Left ventricle myocardium inferior (tissue), 1 donor: ENCODE data around the gene NEDD9. TPM values are rescaled to one million over a fixed set of nuclear protein-coding genes. Genes with fewer than 3 reads are reported as not detected.
A peak's percentile ranks its signal among the peaks of the same experiment; 100 is the strongest.

Experiments
- DNase-seq: peaks from one replicate; pipeline ENCODE4 v3.0.0-alpha.2; 2020
- H3K27ac ChIP-seq: fragments of 200-600 bp; replicated peaks from 2 replicates; pipeline ENCODE4 v1.8.0; 2021
- H3K27me3 ChIP-seq: fragments of 200-600 bp; 2 replicates; pipeline ENCODE4 v1.8.0; 2021; ENCODE audit warnings: low read depth
- H3K36me3 ChIP-seq: fragments of 200-600 bp; 2 replicates; pipeline ENCODE4 v1.8.0; 2021
- H3K4me1 ChIP-seq: fragments of 200-600 bp; 2 replicates; pipeline ENCODE4 v1.8.0; 2021
- H3K4me3 ChIP-seq: fragments of 200-600 bp; 2 replicates; pipeline ENCODE4 v1.8.0; 2021; ENCODE audit warnings: mild to moderate bottlenecking, moderate library complexity
- H3K9me3 ChIP-seq: fragments of 200-600 bp; replicated peaks from 2 replicates; pipeline ENCODE4 v1.8.0; 2021
- intact Hi-C: fragments of 100-400 bp; cut with micrococcal nuclease; formaldehyde crosslinking; loops from one replicate; pipeline ENCODE4 v1.11.0; 2022
- total RNA-seq: library from RNA; stranded (reverse); fragmentation: NEBNext Ultra II Directional; extraction: Animal tissue kit (Norgen Biotek cat#: 25700); gene quantifications from one replicate; pipeline ENCODE4 v1.2.1, GENCODE V29; 2021
- TF ChIP-seq, protein P1 (sequence below): fragments of 200-600 bp; IDR thresholded peaks from 2 replicates; pipeline ENCODE4 v1.8.0; 2021; ENCODE audit warnings: antibody characterized with exemption, mild to moderate bottlenecking, borderline replicate concordance
- donor health status: DM: no; HTN: yes; CAD: no; lungs with severe emphysema.

NEDD9 gene
- total RNA-seq, 1 donor from 2014 or later = 28.1 TPM

DNA sequence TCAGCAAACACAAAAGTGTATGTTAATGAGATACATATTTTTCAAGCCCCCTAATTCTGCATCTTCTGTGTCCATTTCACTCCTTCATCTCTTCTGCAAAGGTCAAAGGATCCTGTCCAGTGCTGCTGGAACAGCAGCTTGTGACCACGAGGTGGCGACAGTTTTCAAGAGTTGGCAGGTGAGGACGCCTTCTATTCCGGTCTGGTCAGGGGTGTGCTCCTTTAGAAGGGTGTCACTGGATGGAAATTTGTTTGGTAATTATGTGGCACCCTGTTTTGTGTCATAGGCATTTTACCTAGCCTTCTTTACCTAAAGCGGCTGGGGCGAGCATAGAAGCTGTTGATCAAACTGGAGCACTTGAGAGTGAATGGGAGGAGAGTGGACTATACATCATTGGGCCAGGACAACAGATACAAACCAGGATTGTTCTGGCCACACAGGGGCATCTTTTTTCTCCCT lies 88.0 kb downstream of the NEDD9 start:
- H3K36me3 ChIP-seq = no peaks in the 10 kb centered on the region
- DNase-seq = peak; percentile 70
- H3K4me1 ChIP-seq = no peaks in the 10 kb centered on the region
- H3K27me3 ChIP-seq = no peaks in the 10 kb centered on the region
- no peaks in the 10 kb centered on the region for H3K9me3 ChIP-seq
- intact Hi-C loops = loop anchor here (1.0 kb wide), 1 partner anchor 352 kb away; no protein-coding TSS in a partner anchor
- TF ChIP-seq, protein P1, sequence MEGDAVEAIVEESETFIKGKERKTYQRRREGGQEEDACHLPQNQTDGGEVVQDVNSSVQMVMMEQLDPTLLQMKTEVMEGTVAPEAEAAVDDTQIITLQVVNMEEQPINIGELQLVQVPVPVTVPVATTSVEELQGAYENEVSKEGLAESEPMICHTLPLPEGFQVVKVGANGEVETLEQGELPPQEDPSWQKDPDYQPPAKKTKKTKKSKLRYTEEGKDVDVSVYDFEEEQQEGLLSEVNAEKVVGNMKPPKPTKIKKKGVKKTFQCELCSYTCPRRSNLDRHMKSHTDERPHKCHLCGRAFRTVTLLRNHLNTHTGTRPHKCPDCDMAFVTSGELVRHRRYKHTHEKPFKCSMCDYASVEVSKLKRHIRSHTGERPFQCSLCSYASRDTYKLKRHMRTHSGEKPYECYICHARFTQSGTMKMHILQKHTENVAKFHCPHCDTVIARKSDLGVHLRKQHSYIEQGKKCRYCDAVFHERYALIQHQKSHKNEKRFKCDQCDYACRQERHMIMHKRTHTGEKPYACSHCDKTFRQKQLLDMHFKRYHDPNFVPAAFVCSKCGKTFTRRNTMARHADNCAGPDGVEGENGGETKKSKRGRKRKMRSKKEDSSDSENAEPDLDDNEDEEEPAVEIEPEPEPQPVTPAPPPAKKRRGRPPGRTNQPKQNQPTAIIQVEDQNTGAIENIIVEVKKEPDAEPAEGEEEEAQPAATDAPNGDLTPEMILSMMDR = peak; percentile 94
- no peak overlapping the region for H3K27ac ChIP-seq
- H3K4me3 ChIP-seq = no peak overlapping the region

DNA sequence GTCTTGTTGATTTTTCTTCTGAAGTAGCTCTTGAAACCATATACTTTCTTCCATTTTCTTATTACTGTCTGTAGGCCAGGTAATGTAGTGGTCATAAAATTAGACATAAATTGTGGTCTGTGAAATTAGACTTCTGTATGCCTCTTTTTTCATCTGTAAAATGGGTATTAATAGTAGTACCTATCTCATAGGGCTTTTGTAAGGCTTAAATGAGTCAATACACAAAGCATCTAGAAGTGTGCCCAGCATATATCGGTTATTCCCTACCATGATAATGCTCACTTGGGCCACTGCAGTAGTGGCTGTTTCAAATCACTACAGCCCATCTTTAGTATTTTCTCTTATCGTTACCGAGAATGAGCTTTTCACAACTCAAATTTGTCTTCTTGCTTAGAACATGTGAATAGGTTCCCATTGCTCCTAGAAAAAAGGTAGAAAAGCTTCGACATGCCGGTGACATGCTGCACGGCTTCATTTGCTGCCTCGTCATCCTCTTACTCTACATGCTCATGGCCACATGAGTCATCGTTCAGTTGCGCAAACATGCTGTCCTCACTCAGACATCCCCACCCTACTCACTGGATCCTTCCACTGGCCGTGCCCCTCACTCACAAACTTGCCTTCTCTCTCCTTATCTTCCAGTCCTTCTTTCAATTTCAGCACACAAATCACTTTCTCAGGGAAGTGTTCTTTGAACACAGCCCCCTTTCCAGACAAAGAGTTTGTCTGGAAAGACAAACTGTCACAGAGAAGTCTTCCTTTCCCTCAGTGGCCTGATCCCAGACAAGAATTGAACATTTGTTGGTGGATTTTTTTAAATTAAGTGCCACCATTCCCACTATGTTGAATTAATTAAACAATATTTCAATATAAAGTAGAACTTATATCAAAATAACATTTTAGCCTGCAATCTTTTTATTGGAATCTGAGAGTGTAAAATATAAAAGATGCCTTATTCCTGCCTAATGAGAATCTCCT lies 88.8 kb downstream of the NEDD9 start:
- Histone ChIP-seq H3K27me3 (no peaks in the 10 kb centered on the region), H3K9me3 (no peaks in the 10 kb centered on the region), H3K4me3 (no peak overlapping the region), H3K27ac (no peak overlapping the region), H3K4me1 (no peaks in the 10 kb centered on the region), H3K36me3 (no peaks in the 10 kb centered on the region)
- TF ChIP-seq, protein P1 = no peak
- peak; percentile 56 for DNase-seq
- intact Hi-C loops = loop anchor here (1.0 kb wide), 1 partner anchor 353 kb away; no protein-coding TSS in a partner anchor

DNA sequence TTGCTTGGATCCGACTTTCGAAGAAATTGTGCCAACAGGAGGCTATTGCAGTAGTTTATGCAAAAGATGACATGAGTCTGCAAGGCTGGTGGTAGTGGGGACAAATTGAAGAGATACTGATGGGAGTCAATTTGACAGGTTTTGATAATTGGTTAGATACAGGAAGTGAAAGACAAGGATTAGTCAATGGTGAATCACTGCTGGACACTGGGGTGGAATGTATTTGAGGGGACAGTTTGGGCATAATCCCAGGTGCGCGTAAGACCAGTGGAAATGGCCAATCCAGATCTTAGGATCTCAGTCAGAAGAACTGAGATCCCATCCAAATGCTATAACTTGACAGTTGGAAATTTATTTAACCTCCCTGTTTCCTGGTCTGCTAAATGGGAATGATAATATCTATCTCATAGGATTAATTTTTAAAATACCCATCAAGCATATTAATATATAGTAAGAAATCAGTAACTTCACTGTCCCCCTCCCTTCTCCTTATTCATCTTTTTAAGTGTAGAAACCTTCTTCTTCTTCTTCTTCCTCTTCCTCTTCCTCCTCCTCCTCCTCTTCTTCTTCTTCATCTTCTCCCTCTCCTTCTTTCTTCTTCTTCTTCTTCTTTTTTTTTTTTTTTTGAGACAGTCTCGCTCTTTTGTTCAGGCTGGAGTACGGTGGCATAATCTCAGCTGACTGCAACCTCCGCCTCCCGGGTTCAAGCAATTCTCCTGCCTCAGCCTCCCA lies 90.0 kb downstream of the NEDD9 start:
- Histone ChIP-seq H3K4me1 (no peaks in the 10 kb centered on the region), H3K4me3 (no peak overlapping the region), H3K9me3 (no peaks in the 10 kb centered on the region), H3K27ac (no peak overlapping the region), H3K36me3 (no peaks in the 10 kb centered on the region), H3K27me3 (no peaks in the 10 kb centered on the region)
- intact Hi-C loops = no loop called here
- TF ChIP-seq, protein P1 = no peak
- DNase-seq = no peak

DNA sequence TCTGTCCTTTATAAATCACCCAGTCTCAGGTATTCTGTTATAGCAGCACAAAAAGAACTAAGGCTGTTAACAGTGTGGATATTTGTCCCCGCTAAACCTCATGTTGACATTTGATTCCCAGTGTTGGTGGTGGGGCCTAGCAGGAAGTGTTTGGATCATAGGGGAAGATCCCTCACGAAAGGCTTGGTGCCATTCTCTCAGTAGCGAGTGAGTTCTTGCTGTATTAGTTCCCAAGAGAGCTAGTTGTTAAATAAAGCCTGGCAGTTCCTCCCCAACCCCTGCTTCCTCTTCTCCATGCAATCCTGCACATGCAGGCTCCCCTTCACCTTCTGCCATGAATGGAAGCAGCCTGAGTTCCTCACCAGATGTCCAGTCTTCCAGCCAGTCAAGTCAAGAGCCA lies 91.2 kb downstream of the NEDD9 start:
- H3K4me3 ChIP-seq = no peak overlapping the region
- no peaks in the 10 kb centered on the region for H3K36me3 ChIP-seq
- no peaks in the 10 kb centered on the region for H3K27me3 ChIP-seq
- no peaks in the 10 kb centered on the region for H3K4me1 ChIP-seq
- H3K27ac ChIP-seq = no peak overlapping the region
- TF ChIP-seq, protein P1 = no peak
- no peak for DNase-seq
- intact Hi-C loops = no loop called here
- no peaks in the 10 kb centered on the region for H3K9me3 ChIP-seq

DNA sequence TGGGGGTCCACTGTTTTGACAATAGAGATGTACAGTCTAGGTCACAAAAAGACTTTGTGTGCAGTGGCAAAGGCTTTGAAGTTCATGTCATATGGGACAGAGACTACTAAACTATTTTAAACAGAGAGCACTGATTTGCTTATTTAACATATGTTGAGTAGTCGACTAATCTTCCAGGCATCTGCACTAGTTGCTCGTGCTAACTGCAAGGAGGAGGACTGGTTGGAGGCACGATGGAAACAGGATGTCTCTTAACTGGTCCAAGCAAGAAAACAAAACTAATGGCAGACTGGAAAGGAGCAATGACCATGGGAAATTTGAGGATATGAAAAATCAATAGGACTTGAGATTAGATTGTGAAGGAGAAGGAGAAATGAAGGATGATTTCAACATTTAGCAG lies 92.4 kb downstream of the NEDD9 start:
- intact Hi-C loops = no loop called here
- no peak overlapping the region for H3K27ac ChIP-seq
- H3K4me3 ChIP-seq = no peak overlapping the region
- H3K9me3 ChIP-seq = no peaks in the 10 kb centered on the region
- no peak for DNase-seq
- H3K36me3 ChIP-seq = peaks cover 7% of the 10 kb centered on the region
- no peaks in the 10 kb centered on the region for H3K4me1 ChIP-seq
- TF ChIP-seq, protein P1 = no peak
- H3K27me3 ChIP-seq = no peaks in the 10 kb centered on the region
